Mucosa of descending colon (tissue), 3 donors: ENCODE results near the gene CAPZB. TPM values are rescaled to one million over a fixed set of nuclear protein-coding genes. Genes with fewer than 3 reads are reported as not detected.

Experiments used
- ATAC-seq: fragments of 200-7000 bp; cut with Tn5 transposase; one replicate; pipeline ENCODE4 v1.9.1; 2020; ENCODE audit warnings: mild to moderate bottlenecking, moderate library complexity
- DNase-seq, 3 donors: peaks; one replicate each; pipeline ENCODE4 v3.0.0-alpha.2; 2020
- H3K36me3 ChIP-seq: fragments of 200-600 bp; one replicate; pipeline ENCODE4 v1.8.0; 2021; ENCODE audit warnings: low read depth, mild to moderate bottlenecking
- H3K4me1 ChIP-seq: fragments of 200-600 bp; one replicate; pipeline ENCODE4 v1.8.0; 2021; ENCODE audit warnings: low read depth, mild to moderate bottlenecking
- H3K4me3 ChIP-seq: fragments of 200-600 bp; one replicate; pipeline ENCODE4 v1.8.0; 2021; ENCODE audit warnings: mild to moderate bottlenecking
- H3K9me3 ChIP-seq: fragments of 200-600 bp; one replicate; pipeline ENCODE4 v1.8.0; 2021; ENCODE audit warnings: mild to moderate bottlenecking
- CTCF ChIP-seq: fragments of 200-600 bp; IDR thresholded peaks from one replicate; pipeline ENCODE4 v1.8.0; 2022; ENCODE audit warnings: antibody characterized with exemption, mild to moderate bottlenecking
- intact Hi-C, 2 donors: fragments of 100-400 bp; cut with DNase I in 1 of 2; cut with micrococcal nuclease in 1 of 2; formaldehyde crosslinking; loops; one replicate each; pipeline versions ENCODE4 v1.11.0 to v1.11.1; 2022; cut with DNase I, micrococcal nuclease
- total RNA-seq, 3 donors: library from RNA; stranded (reverse); fragmentation: NEBNext Ultra II Directional in 2 of 3; extraction: Animal tissue kit (Norgen Biotek cat#: 25700) in 2 of 3; gene quantifications; one replicate each; pipeline versions ENCODE4 v1.2.1 to v1.2.4, GENCODE V29; 2021 to 2023
- donor health status: DM: no; HTN: no; CAD: no; lungs with moderate emphysema.
- donor health status: DM: no; HTN: no; CAD: no.
- donor health status: DM: no; HTN: yes; CAD: no.

The CAPZB gene
- total RNA-seq, 3 donors from 2014 or later, result 346 to 393 (median 381) TPM

GRCh38 chr1:19400875-19401534 is 84.3 kb downstream of the CAPZB start:
- ATAC-seq, result no peak
- Histone ChIP-seq H3K4me1 (peaks cover 11% of the 10 kb centered on the region), H3K4me3 (no peak overlapping the region), H3K9me3 (no peaks in the 10 kb centered on the region), H3K36me3 (no peaks in the 10 kb centered on the region)
- no peak for DNase-seq
- TF ChIP-seq CTCF, result no peak
- intact Hi-C loops, result no loop called here

GRCh38 chr1:19400192-19400611 is 85.1 kb downstream of the CAPZB start:
- ATAC-seq, result no peak
- no peak for DNase-seq
- Histone ChIP-seq H3K36me3 (no peaks in the 10 kb centered on the region), H3K4me3 (no peak overlapping the region), H3K4me1 (peaks cover 16% of the 10 kb centered on the region), H3K9me3 (no peaks in the 10 kb centered on the region)
- intact Hi-C loops, result no loop called here
- TF ChIP-seq CTCF, result no peak

- no peak for TF ChIP-seq CTCF
- Histone ChIP-seq H3K36me3 (no peaks in the 10 kb centered on the region), H3K4me3 (no peak overlapping the region), H3K9me3 (no peaks in the 10 kb centered on the region), H3K4me1 (peaks cover 12% of the 10 kb centered on the region)
- intact Hi-C loops, result no loop called here
- ATAC-seq, result peak; percentile 55
- DNase-seq, result peak in 1 of 3 donors; percentile 52
These were observed 87.0 kb downstream of the CAPZB start for GRCh38 chr1:19398309-19398760.

GRCh38 chr1:19397217-19397945 is 88.0 kb downstream of the CAPZB start:
- TF ChIP-seq CTCF, result no peak
- no peak for ATAC-seq
- no peaks in the 10 kb centered on the region for H3K9me3 ChIP-seq
- intact Hi-C loops, result no loop called here
- DNase-seq, result no peak
- H3K4me3 ChIP-seq, result no peak overlapping the region
- no peaks in the 10 kb centered on the region for H3K36me3 ChIP-seq
- peaks cover 19% of the 10 kb centered on the region for H3K4me1 ChIP-seq

- H3K36me3 ChIP-seq, result no peaks in the 10 kb centered on the region
- H3K9me3 ChIP-seq, result no peaks in the 10 kb centered on the region
- intact Hi-C loops, result no loop called here
- ATAC-seq (no peak), DNase-seq (no peak)
- no peak for TF ChIP-seq CTCF
- no peak overlapping the region for H3K4me3 ChIP-seq
- H3K4me1 ChIP-seq, result peaks cover 26% of the 10 kb centered on the region
These were observed 89.1 kb downstream of the CAPZB start for GRCh38 chr1:19396280-19396679.
